ENCODE measurements around the gene SULT1E1.
A peak's percentile ranks its signal among the peaks of the same experiment; 100 is the strongest.
"Not testable (repeated sequence)": the region's sequence is repeated elsewhere in the genome, so short reads cannot be mapped to it uniquely, and the experiment has no call there.

The SULT1E1 gene

DNA sequence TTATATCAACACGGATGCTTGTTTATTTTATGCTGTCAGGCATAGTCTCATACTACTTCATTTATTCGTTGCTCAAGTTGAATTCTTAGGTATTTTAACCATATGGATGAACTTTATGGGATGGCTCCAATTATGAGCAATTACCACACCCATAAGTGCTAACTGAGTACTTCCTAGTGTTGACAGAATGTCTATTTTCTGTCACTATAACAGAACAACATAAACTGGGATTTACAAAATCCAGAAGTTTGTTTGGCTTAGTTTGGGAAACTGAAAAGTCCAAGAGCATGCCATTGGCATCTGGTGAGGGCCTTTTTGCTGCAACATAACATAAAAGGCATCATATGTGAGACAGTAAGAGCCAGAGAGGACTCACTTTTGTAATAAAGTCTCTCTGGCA lies 21.0 kb downstream of the SULT1E1 start:
- DNase-seq: no peak

GRCh38 chr4:69836287-69836686 lies 23.7 kb downstream of the SULT1E1 start:
- DNase-seq: no peak

GRCh38 chr4:69835766-69836165 lies 24.2 kb downstream of the SULT1E1 start:
- DNase-seq: no peak

GRCh38 chr4:69833251-69833650 lies 26.7 kb downstream of the SULT1E1 start:
- DNase-seq: no peak

DNA sequence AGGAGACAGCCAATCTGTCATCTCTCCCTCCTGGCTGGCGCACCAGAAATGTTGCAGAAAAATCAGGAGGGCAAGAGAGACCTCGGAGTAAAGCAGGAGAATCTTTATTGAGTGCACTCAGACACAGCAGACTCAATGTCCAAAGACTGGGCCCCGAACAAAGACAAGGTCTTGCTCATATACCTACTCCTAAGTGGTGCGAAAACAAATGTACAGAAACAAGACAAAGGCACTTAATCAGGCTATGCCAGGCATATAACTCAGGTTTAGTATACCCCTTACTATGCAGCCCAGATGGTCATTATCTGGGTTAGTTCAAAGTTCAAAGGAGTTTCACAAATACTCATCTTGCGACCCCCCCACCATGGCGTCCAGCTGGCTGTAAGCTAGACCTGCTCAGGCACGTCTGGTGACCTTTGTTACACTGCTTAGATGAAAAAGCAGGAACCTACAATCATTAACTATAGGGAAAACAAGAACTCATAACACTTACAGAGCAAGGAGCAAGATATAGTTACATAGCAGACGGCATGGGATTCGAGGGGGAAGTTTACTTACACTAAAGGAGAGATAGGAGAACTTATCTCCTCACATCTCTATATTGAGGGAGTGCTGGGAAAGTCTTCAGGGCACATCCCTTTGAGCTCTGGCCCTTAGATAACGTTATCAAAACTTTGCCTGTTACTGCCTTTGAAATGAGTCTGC lies 27.5 kb downstream of the SULT1E1 start:
- DNase-seq: no peak

DNA sequence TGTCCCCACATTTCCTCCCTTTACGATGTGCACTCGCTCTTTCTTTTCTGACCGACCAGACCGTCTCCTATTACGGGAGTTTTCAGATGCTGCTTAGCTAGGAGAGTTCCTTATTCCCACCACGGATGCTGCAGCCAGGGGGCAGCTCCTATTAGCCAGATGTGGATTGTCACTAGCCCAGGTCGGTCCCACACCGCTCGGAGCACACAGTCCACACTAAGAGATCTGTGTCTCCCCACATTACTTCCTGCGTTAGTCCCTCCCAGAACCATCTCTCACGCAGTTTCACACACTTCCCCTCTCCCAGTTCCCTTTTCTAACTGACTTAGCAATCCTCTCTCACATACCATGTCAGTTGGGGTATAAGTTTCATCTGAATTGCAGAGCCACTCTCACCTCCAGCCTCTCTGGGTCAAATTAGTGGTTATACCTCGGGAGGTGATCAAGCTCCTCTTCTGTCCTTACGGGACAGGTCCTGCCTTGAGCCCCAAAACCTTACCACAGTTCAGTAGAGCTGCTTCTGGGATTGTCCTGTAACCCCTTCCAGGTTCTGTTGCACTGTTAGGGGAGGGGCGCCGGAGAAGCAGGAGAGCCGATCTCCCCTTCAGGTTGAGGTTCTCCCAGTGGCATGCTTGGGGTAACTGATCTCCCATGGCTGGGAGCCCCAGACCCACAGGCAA lies 28.2 kb downstream of the SULT1E1 start:
- no peak for DNase-seq

GRCh38 chr4:69831270-69831627 lies 28.7 kb downstream of the SULT1E1 start:
- no peak for DNase-seq

DNA sequence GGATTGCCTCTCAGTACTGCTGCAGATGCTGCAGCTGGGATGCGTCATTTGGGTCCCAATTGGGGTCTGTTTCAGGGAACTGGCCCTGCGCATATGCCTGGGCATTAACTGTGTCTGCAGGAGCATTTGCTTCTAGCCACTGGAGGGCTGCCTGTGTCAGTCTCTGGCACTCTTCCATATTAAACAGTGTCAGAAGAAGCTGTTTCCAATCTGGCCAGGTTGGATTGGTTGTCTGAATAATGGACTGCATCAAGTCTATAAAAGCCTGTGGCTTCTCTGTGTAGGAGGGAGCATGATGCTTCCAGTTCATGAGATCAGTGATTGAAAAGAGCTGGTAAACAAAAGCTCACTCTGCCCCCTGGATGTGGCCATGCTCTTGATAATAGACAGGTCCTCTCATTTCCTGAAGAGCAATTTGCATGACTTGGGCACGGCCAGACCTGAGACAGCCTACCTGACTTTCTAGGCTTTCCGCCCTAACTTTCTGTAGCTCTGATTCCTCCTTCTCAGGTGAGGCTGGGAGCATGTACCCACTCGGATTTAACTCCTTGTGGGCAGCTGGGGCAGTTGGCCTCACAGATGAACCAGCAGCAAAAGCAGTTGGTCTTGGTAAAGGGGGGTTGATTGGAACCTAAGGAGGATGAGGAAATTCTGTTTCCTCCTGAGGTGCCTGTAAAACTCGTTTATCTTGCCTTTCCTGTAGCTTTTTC lies 29.2 kb downstream of the SULT1E1 start:
- peak; percentile 42 for DNase-seq

- DNase-seq: no peak
Measured at GRCh38 chr4:69830192-69830559, 29.8 kb downstream of the SULT1E1 start.

- no peak for DNase-seq
Measured at GRCh38 chr4:69829678-69830077, 30.3 kb downstream of the SULT1E1 start.

DNA sequence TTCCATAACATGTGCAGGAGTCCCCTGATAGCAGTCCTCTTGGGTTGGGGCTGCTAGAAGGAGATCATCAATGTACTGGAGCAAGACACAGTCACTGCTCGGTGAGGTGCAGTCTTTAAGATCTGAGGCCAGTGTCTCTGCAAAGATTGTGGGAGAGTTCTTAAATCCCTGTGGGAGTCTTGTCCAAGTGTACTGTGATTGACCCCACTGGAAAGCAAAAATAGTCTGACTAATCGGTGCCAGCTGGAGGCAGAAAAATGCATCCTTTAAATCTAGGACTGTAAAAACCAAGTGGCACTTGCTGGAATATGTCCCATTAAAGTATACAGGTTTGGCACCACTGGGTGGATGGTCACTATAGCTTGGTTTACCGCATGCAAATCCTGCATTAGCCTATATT lies 31.1 kb downstream of the SULT1E1 start:
- DNase-seq: peak; percentile 5

DNA sequence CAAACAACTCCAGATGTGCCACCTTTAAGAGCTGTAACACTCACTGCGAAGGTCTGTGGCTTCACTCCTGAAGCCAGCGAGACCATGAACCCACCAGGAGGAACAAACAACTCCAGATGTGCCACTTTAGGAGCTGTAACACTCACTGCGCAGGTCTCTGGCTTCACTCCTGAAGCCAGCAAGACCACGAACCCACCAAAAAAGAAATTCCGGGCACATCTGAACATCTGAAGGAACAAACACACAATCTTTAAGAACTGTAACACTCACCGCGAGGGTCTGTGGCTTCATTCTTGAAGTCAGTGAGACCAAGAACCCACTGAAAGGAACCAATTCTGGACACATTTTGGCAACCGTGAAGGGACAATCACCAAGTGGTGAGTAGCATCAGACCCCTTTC lies 34.9 kb downstream of the SULT1E1 start:
- DNase-seq: not testable (repeated sequence)

DNA sequence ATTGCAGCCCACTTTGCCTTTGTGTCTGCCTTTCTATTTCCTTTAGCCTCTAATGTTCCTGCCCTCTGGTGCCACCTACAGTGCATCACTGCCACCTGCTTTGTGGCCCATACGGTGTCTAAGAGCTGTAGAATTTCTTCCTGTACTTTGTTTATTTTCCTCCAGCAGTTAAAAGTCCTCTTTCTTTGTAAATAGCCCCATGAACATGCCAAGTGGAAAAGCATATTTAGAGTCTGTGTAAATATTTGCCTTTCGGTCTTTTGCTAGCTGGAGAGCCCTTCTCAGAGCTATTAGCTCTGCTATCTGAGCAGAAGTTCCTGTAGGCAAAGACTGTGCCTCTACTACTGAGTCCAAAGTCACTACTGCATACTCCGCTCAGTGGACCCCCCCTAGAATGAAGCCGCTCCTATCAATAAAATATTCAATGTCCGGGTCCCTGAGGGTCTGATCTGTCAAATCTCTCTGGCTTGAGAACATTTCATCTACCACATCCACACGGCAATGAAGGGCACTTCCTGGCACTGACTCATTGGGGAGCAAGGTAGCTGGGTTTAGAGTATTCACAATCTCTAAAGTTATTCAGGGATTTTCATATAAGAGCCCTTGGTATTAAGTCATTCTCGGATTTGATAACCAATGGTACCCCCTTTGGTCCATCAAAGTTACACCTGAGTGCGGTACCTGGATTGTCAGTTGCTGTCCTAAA lies 36.3 kb downstream of the SULT1E1 start:
- peak; percentile 20 for DNase-seq

- DNase-seq: no peak
Measured at GRCh38 chr4:69823048-69823447, 36.9 kb downstream of the SULT1E1 start.

DNA sequence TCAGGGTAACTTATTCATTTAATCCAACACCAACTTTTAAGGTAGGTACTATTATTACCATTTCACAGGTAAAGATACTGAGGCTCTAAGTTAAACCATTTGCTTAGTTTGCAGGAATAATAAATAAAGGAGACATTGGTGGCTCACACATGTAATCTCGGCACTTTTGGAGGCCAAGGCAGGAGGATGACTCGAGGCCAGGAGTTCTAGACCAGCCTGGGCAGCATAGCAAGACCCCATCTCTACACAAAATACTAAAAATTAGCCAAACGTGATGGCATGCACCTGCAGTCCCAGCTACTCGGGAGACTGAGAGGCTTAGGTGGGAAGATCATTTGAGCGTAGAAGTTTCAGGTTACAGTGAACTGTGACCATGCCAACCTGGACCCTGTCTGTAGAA lies 37.7 kb downstream of the SULT1E1 start:
- DNase-seq: no peak

GRCh38 chr4:69818060-69818639 lies 41.8 kb downstream of the SULT1E1 start:
- DNase-seq: no peak

DNA sequence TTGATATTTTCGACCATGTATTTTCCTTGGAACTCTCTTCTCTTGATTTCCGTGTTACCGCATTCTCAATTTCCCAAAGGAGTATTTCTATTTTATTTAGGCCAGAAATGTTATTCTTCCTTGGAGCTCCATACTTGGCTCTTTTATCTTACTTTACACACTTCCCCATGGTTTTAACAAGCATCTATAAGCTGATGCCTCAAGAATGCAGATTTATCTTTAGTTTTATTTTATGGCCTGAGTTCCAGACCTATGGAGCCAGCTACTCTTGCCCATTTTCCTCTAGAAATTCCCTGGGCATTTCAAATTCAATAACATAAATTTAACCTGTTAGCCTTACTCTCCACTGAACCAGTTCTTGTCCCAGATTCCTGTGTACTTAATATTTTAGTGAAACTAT lies 43.7 kb downstream of the SULT1E1 start:
- DNase-seq: peak; percentile 19

DNA sequence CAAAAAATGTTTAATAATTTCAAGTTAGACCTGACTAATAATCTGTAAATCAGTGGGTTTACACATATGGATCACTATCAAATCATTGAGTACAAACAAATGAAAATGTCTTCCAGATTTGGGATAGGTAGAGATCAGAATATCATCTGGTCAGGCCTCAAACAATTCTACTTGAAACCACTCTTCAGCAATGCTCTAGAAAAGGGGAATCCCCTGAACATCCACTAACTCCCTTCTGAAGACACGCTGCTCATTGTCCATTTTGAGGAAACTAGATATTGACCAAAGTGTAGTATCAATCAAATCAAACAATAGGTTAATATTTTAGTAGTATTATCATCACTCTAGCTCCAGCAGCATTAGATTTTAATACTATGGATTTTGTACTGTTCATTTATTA lies 46.3 kb downstream of the SULT1E1 start:
- DNase-seq: no peak

GRCh38 chr4:69811166-69811565 lies 48.8 kb downstream of the SULT1E1 start:
- no peak for DNase-seq

DNA sequence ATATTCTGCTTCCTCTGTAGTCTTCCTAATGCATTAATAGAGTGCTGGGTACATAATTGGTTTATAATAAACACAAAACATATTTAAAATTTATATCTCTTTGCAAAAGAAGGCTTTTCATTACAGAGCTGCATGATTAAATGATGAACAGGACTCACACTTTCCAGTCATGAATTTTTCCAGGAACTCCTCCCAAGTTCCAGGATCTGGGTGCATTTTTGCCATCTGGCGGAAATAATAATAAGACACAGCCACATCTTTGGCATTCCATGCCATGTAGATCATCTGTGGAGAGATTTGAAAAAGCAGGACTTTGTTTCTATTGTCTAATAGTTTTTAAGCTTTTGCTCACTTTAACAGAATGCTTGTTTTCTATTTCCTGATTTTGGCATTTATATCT lies 59.3 kb downstream of the SULT1E1 start:
- DNase-seq: peak; percentile 65

- DNase-seq: no peak
Measured at GRCh38 chr4:69799337-69799736, 60.6 kb downstream of the SULT1E1 start.

DNA sequence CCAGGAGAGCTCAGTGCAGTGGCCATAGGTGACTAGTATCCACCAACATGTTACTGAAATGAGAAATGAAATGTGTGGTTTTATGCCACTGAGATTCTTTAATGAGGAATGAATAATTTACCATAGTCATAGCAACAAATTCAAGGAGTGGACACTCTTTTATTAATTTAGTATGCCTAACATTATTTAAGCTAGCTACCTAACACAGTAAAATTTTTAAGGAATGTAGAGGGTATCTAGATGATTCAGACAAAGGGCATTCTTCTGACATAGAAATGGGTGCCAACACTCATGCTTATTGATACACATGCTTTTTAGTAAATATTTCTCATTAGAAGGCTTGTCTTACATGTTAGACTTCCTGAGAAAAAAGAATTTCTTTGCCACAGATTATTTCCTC lies 66.2 kb downstream of the SULT1E1 start:
- no peak for DNase-seq

Data from fibroblast of upper back skin (primary cell).